Ovary (tissue), 9 donors: ENCODE data around the gene SRRM3. TPM values are rescaled to one million over a fixed set of nuclear protein-coding genes. Genes with fewer than 3 reads are reported as not detected.
"Not testable (repeated sequence)": the region's sequence is repeated elsewhere in the genome, so short reads cannot be mapped to it uniquely, and the experiment has no call there.

Source experiments
- DNase-seq, 5 donors: peaks; one replicate each; pipeline ENCODE4 v3.0.0-alpha.2; 2019 to 2020
- H3K27ac ChIP-seq, 2 donors: fragments of 200-600 bp; one replicate each; pipeline versions ENCODE4 v1.5.1 to v1.8.0; 2019 to 2022
- H3K27me3 ChIP-seq: fragments of 200-600 bp; one replicate; pipeline ENCODE4 v1.8.0; 2022
- H3K36me3 ChIP-seq: fragments of 200-600 bp; sonication (generic); one replicate; pipeline ENCODE4 v1.5.1; 2019
- H3K4me1 ChIP-seq: one replicate; pipeline ENCODE4 v1.8.1; 2013; ENCODE audit warnings: mild to moderate bottlenecking, moderate library complexity; ENCODE audit not compliant: insufficient read depth
- H3K4me3 ChIP-seq: fragments of 200-600 bp; sonication (generic); one replicate; pipeline ENCODE4 v1.5.1; 2017
- H3K9me3 ChIP-seq, 2 donors: fragments of 200-600 bp in 1 of 2; sonication (generic) in 1 of 2; one replicate each; pipeline versions ENCODE4 v1.5.1 to v1.8.1; 2013 to 2019; ENCODE audit warnings: mild to moderate bottlenecking in 1 of 2, moderate library complexity in 1 of 2
- CTCF ChIP-seq, 3 donors: fragments of 450-650 bp in 2 of 3; fragments of 200-600 bp in 1 of 3; IDR thresholded peaks; one replicate each; pipeline versions ENCODE4 v1.5.1 to v1.8.0; 2016 to 2022; ENCODE audit warnings: antibody characterized with exemption in 3 of 3, mild to moderate bottlenecking in 1 of 3
- EP300 ChIP-seq: sonication (generic); formaldehyde crosslinking; IDR thresholded peaks from one replicate; pipeline ENCODE4 v1.6.1; 2017; ENCODE audit warnings: antibody characterized with exemption
- POLR2A ChIP-seq: fragments of 450-650 bp; IDR thresholded peaks from one replicate; pipeline ENCODE4 v1.6.1; 2017; ENCODE audit warnings: antibody characterized with exemption, mild to moderate bottlenecking, moderate library complexity
- WGBS, 3 donors: extraction: QIAGEN DNeasy Blood & Tissue Kit in 1 of 3; methylation state at CpG; one replicate each; pipeline versions ENCODE4 v1.1.5 to v1.1.7; 2013 to 2017; 5-methylcytosine and 5-hydroxymethylcytosine counted together
- intact Hi-C, 4 donors: fragments of 100-400 bp; cut with DNase I; formaldehyde crosslinking; loops; one replicate each; pipeline versions ENCODE4 v1.11.0 to v1.15.1; 2022 to 2023
- polyA plus RNA-seq, 2 donors: library from polyadenylated mRNA; stranded (reverse); fragments of 200-250 nt in 1 of 2; fragments of 350-450 nt in 1 of 2; fragmentation: Illumina TruSeq in 1 of 2; extraction: RNeasy Lipid Tissue Mini Kit (QIAGEN cat#74804) in 1 of 2; gene quantifications; one replicate each; pipeline ENCODE4 v1.2.3, GENCODE V29; 2013 to 2014
- total RNA-seq, 7 donors: library from RNA; depleted of rRNA in 2 of 7; stranded (reverse); fragments of >200 nt in 2 of 7; fragmentation: NEBNext Ultra II Directional in 3 of 7; extraction: Animal tissue kit (Norgen Biotek cat#: 25700) in 3 of 7; gene quantifications; one replicate each; pipeline versions ENCODE4 v1.1.0 to v1.2.4, GENCODE V29; 2016 to 2023
- donor health status: DM: no; HTN: no; CAD: no; lungs with moderate emphysema.
- donor health status: DM: no; HTN: no; CAD: no.
- donor health status: Bipolar disorder and iron deficiency.
- donor health status: DM: yes; HTN: yes; CAD: no.
- donor health status: DM: no; HTN: no; CAD: no.
- donor health status: DM: yes; HTN: yes; CAD: no.

Gene SRRM3
- total and polyA plus RNA-seq, 9 donors, result 2.0 to 13.4 (median 4.8) TPM

GRCh38 chr7:76334320-76334967 lies 132.7 kb downstream of the SRRM3 start:
- no peaks in the 10 kb centered on the region for H3K27me3 ChIP-seq
- intact Hi-C loops, result no loop called here
- no peaks in the 10 kb centered on the region for H3K9me3 ChIP-seq
- TF ChIP-seq EP300 (no peak), POLR2A (no peak), CTCF (IDR thresholded peaks at IDR 0.05) (no peak)
- H3K4me1 ChIP-seq, result peaks cover 9% of the 10 kb centered on the region
- H3K4me3 ChIP-seq, result no peak overlapping the region
- no peaks in the 10 kb centered on the region for H3K36me3 ChIP-seq
- no peak for DNase-seq
- H3K27ac ChIP-seq, result no peak overlapping the region
- WGBS, 3 donors, result 77 to 85% (median 84%) methylated on average over 6 of the region's 6 CpGs

DNA sequence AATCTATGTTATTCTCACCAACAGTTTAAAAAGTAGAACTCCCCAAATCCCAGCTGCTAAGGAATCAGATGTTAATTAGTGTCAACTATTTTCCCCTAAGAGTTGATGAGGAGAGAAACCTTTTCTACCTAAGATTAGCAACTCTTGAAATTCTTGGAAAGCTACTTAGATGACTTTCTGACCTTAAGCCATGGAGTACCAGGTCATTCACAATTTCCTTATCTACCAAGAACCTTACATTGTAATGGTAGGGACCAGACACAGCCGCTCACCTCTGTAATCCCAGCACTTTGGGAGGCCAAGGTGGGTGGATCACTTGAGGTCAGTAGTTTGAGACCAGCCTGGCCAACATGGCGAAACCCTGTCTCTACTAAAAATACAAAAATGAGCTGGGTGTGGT lies 133.7 kb downstream of the SRRM3 start:
- peaks cover 11% of the 10 kb centered on the region for H3K4me1 ChIP-seq

DNA sequence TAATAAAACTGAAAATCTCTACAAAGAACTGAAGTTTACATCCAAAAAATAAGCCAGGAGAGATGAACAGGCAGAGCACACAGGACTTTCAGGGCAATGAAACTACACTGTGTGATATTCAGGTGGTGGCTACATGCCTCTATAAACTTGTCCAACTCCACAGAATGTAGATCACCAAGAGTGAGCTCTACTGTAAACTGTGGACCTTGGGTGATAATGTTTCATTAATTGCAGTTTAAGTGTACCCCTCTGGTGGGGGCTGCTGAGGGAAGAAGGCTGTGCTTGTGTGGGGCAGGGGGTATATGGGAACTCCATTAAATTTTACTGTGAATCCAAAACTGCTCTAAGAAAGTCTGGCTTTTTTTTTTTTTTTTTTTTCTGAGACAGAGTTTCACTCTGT lies 134.4 kb downstream of the SRRM3 start:
- Histone ChIP-seq H3K9me3 (no peaks in the 10 kb centered on the region), H3K27ac (no peak overlapping the region), H3K27me3 (no peaks in the 10 kb centered on the region), H3K4me3 (no peak overlapping the region), H3K36me3 (no peaks in the 10 kb centered on the region), H3K4me1 (peaks cover 15% of the 10 kb centered on the region)
- intact Hi-C loops, result no loop called here
- TF ChIP-seq CTCF (IDR thresholded peaks at IDR 0.05) (no peak), EP300 (no peak), POLR2A (no peak)
- no peak for DNase-seq

More for the DNA sequence above, 133.7 kb downstream of the SRRM3 start:
- H3K9me3 ChIP-seq, H3K36me3 ChIP-seq, DNase-seq, H3K4me3 ChIP-seq, H3K27ac ChIP-seq, H3K27me3 ChIP-seq, intact Hi-C loops: not testable (repeated sequence)
- WGBS, 3 donors, result 91 to 100% (median 98%) methylated on average over 2 of the region's 2 CpGs

Other genes starting within 250 kb of the SRRM3 start
- gene TMEM120A, start 207.3 kb upstream of the SRRM3 start, total RNA-seq, result 100 to 1,000 TPM in 3 of 7 donors, 10 to 100 TPM in 4; 44.4 to 140 (median 89.5) TPM
- gene TMEM120A, start 207.3 kb upstream of the SRRM3 start, polyA plus RNA-seq, result 100 to 1,000 TPM; 114 to 170 TPM
- gene STYXL1, start 153.9 kb upstream of the SRRM3 start, total RNA-seq, result 10 to 100 TPM; 15.7 to 37.4 (median 26.5) TPM
- gene STYXL1, start 153.9 kb upstream of the SRRM3 start, polyA plus RNA-seq, result 10 to 100 TPM; 32.0 to 39.9 TPM
- 100 to 1,000 TPM in 4 of 7 donors, 10 to 100 TPM in 3; 38.4 to 124 (median 109) TPM for gene MDH2, start 153.8 kb upstream of the SRRM3 start, total RNA-seq
- gene MDH2, start 153.8 kb upstream of the SRRM3 start, polyA plus RNA-seq, result 10 to 100 TPM; 65.7 to 84.5 TPM
- 100 to 1,000 TPM; 138 to 913 (median 503) TPM for gene HSPB1, start 100.8 kb downstream of the SRRM3 start, total RNA-seq
- 100 to 1,000 TPM in 1 of 2 donors, 1 to 10 TPM in 1; 5.7 to 326 TPM for gene HSPB1, start 100.8 kb downstream of the SRRM3 start, polyA plus RNA-seq
- 100 to 1,000 TPM in 3 of 7 donors, 10 to 100 TPM in 4; 32.0 to 107 (median 99.2) TPM for gene YWHAG, start 157.1 kb downstream of the SRRM3 start, total RNA-seq
- 100 to 1,000 TPM in 1 of 2 donors, 10 to 100 TPM in 1; 40.2 to 121 TPM for gene YWHAG, start 157.1 kb downstream of the SRRM3 start, polyA plus RNA-seq
- gene SSC4D, start 207.8 kb downstream of the SRRM3 start, total RNA-seq, result 1 to 10 TPM in 5 of 7 donors, under 1 TPM in 2; 0.48 to 2.6 (median 1.0) TPM
- gene SSC4D, start 207.8 kb downstream of the SRRM3 start, polyA plus RNA-seq, result 1 to 10 TPM in 1 of 2 donors, under 1 TPM in 1; 0.73 to 1.3 TPM
- gene ZP3, start 223.1 kb downstream of the SRRM3 start, total RNA-seq, result 10 to 100 TPM in 2 of 7 donors, 1 to 10 TPM in 4, under 1 TPM in 1; 0.73 to 22.0 (median 5.3) TPM
- 10 to 100 TPM in 1 of 2 donors, under 1 TPM in 1; 0.75 to 12.7 TPM for gene ZP3, start 223.1 kb downstream of the SRRM3 start, polyA plus RNA-seq